MCF 10A (cell line): ENCODE data around the gene POU2F2. TPM values are rescaled to one million over a fixed set of nuclear protein-coding genes. Genes with fewer than 3 reads are reported as not detected.

Experiments used
- BruUV-seq: library from RNA; stranded (reverse); fragments of 400-500 nt; replicated peaks from 2 replicates; lab custom pipeline; 2021; lab: Mats Ljungman, UMichigan
- CTCF ChIA-PET: fragments of 300-600 bp; sonication (Branson Sonifier 250); formaldehyde crosslinking; extraction: SDS; loops from one replicate; lab custom pipeline; 2021; ENCODE audit warnings: antibody characterized with exemption, inconsistent platforms; lab: Yijun Ruan, JAX
- POLR2A ChIA-PET: fragments of 300-600, 350-650 bp; sonication (Branson Sonifier 250); formaldehyde crosslinking; extraction: SDS; loops from one replicate; lab custom pipeline; 2020; ENCODE audit warnings: antibody characterized with exemption, inconsistent platforms; lab: Yijun Ruan, JAX
- DNase-seq: peaks from one replicate; pipeline ENCODE4 v3.0.0-alpha.2; 2018; ENCODE audit not compliant: unreplicated experiment
- H3K27ac Mint-ChIP-seq: one replicate; pipeline ENCODE4 v1.8.0; 2022; ENCODE audit warnings: mild to moderate bottlenecking, low read depth, mixed read lengths; ENCODE audit not compliant: unreplicated experiment
- H3K27me3 Mint-ChIP-seq: one replicate; pipeline ENCODE4 v1.8.0; 2022; ENCODE audit warnings: mixed read lengths; ENCODE audit not compliant: insufficient read depth, unreplicated experiment
- H3K36me3 Mint-ChIP-seq: one replicate; pipeline ENCODE4 v1.8.0; 2022; ENCODE audit warnings: mild to moderate bottlenecking, moderate library complexity, mixed read lengths; ENCODE audit not compliant: insufficient read depth, unreplicated experiment
- H3K4me1 Mint-ChIP-seq: one replicate; pipeline ENCODE4 v1.8.0; 2022; ENCODE audit warnings: mixed read lengths; ENCODE audit not compliant: insufficient read depth, unreplicated experiment
- H3K4me3 Mint-ChIP-seq: one replicate; pipeline ENCODE4 v1.8.0; 2022; ENCODE audit warnings: mild to moderate bottlenecking, moderate library complexity, mixed read lengths; ENCODE audit not compliant: unreplicated experiment
- H3K9me3 Mint-ChIP-seq: one replicate; pipeline ENCODE4 v1.8.0; 2022; ENCODE audit warnings: mixed read lengths; ENCODE audit not compliant: unreplicated experiment
- CTCF ChIP-seq: fragments of 200-600 bp; IDR thresholded peaks from one replicate; pipeline ENCODE4 v1.8.0; 2022; ENCODE audit warnings: antibody characterized with exemption, mild to moderate bottlenecking; ENCODE audit not compliant: unreplicated experiment
- intact Hi-C: fragments of 100-400 bp; cut with micrococcal nuclease; formaldehyde crosslinking; loops from 2 replicates; pipeline ENCODE4 v1.14.1; 2022
- total RNA-seq: library from RNA; stranded (reverse); gene quantifications from 2 replicates; pipeline ENCODE4 v1.2.3, GENCODE V29; 2022

Gene POU2F2
- total RNA-seq, 1 experiment from 2014 or later = 0.70 TPM

GRCh38 chr19:42068756-42069571 lies 63.3 kb downstream of the POU2F2 start:
- Mint-ChIP-seq H3K27me3 (no peaks in the 10 kb centered on the region), H3K36me3 (peaks cover 6% of the 10 kb centered on the region), H3K27ac (no peak overlapping the region), H3K4me3 (no peak overlapping the region), H3K4me1 (no peaks in the 10 kb centered on the region), H3K9me3 (no peaks in the 10 kb centered on the region)
- no peak for TF ChIP-seq CTCF
- ChIA-PET CTCF (interaction anchor here (0.6 to 0.9 kb wide), 2 partner anchors 329 to 1852 kb away, joined by 3 read pairs; no protein-coding TSS in a partner anchor), POLR2A (no interaction called here)
- BruUV-seq = no TSS peak
- intact Hi-C loops = no loop called here
- no peak for DNase-seq

- no peak for TF ChIP-seq CTCF
- H3K4me3 Mint-ChIP-seq = no peak overlapping the region
- no peaks in the 10 kb centered on the region for H3K27me3 Mint-ChIP-seq
- POLR2A ChIA-PET = no interaction called here
- no peak overlapping the region for H3K27ac Mint-ChIP-seq
- intact Hi-C loops = no loop called here
- no peaks in the 10 kb centered on the region for H3K9me3 Mint-ChIP-seq
- no TSS peak for BruUV-seq
- H3K36me3 Mint-ChIP-seq = peaks cover 6% of the 10 kb centered on the region
- CTCF ChIA-PET = interaction anchor here (0.6 to 0.9 kb wide), 3 partner anchors 124 to 1851 kb away, joined by 3 read pairs; no protein-coding TSS in a partner anchor
- H3K4me1 Mint-ChIP-seq = no peaks in the 10 kb centered on the region
- no peak for DNase-seq
Measured at GRCh38 chr19:42068361-42068755, 63.9 kb downstream of the POU2F2 start.

GRCh38 chr19:42067315-42067888 lies 64.8 kb downstream of the POU2F2 start:
- no peak for TF ChIP-seq CTCF
- H3K4me1 Mint-ChIP-seq = no peaks in the 10 kb centered on the region
- POLR2A ChIA-PET = no interaction called here
- peaks cover 6% of the 10 kb centered on the region for H3K36me3 Mint-ChIP-seq
- intact Hi-C loops = no loop called here
- BruUV-seq = no TSS peak
- no peak for DNase-seq
- CTCF ChIA-PET = interaction anchor here (0.6 to 1.6 kb wide), 4 partner anchors 15 to 263 kb away, joined by 3 read pairs; no protein-coding TSS in a partner anchor
- H3K4me3 Mint-ChIP-seq = no peak overlapping the region
- H3K9me3 Mint-ChIP-seq = no peaks in the 10 kb centered on the region
- no peak overlapping the region for H3K27ac Mint-ChIP-seq
- no peaks in the 10 kb centered on the region for H3K27me3 Mint-ChIP-seq

- ChIA-PET CTCF (interaction anchor here (1.6 kb wide), 1 partner anchor 42 kb away, joined by 3 read pairs; no protein-coding TSS in a partner anchor), POLR2A (interaction anchor here (2.3 kb wide), 1 partner anchor 10 kb away, joined by 10 read pairs; the partner anchor contains the start of gene ZNF574)
- no peak overlapping the region for H3K4me3 Mint-ChIP-seq
- no peaks in the 10 kb centered on the region for H3K9me3 Mint-ChIP-seq
- no peak for DNase-seq
- intact Hi-C loops = no loop called here
- H3K27ac Mint-ChIP-seq = no peak overlapping the region
- H3K27me3 Mint-ChIP-seq = no peaks in the 10 kb centered on the region
- no peaks in the 10 kb centered on the region for H3K4me1 Mint-ChIP-seq
- no peak for TF ChIP-seq CTCF
- no TSS peak for BruUV-seq
- H3K36me3 Mint-ChIP-seq = peaks cover 6% of the 10 kb centered on the region
Measured at GRCh38 chr19:42066075-42066754, 66.0 kb downstream of the POU2F2 start.
